ENCODE results near the gene ZCWPW2.

- TF ChIP-seq, protein P1, sequence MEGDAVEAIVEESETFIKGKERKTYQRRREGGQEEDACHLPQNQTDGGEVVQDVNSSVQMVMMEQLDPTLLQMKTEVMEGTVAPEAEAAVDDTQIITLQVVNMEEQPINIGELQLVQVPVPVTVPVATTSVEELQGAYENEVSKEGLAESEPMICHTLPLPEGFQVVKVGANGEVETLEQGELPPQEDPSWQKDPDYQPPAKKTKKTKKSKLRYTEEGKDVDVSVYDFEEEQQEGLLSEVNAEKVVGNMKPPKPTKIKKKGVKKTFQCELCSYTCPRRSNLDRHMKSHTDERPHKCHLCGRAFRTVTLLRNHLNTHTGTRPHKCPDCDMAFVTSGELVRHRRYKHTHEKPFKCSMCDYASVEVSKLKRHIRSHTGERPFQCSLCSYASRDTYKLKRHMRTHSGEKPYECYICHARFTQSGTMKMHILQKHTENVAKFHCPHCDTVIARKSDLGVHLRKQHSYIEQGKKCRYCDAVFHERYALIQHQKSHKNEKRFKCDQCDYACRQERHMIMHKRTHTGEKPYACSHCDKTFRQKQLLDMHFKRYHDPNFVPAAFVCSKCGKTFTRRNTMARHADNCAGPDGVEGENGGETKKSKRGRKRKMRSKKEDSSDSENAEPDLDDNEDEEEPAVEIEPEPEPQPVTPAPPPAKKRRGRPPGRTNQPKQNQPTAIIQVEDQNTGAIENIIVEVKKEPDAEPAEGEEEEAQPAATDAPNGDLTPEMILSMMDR (conservative IDR thresholded peaks at IDR 0.05; ENCODE audit: low read length): no peak
- TF ChIP-seq EZH2phosphoT487 (IDR thresholded peaks at IDR 0.05; ENCODE audit: borderline replicate concordance): no peak
Observed at GRCh38 chr3:28502397-28502937, 153.9 kb downstream of the ZCWPW2 start.

All from Loucy (cell line).